HG03378 (cell line): ENCODE data around the gene ERI3.

Experiments
- ATAC-seq: cut with Tn5 transposase; IDR thresholded peaks from one replicate; pipeline ENCODE4 v1.9.1; 2021; ENCODE audit warnings: mild to moderate bottlenecking, moderate library complexity; ENCODE audit not compliant: unreplicated experiment

ERI3 gene

GRCh38 chr1:44239961-44240371 is 115.1 kb downstream of the ERI3 start:
- no peak for ATAC-seq

GRCh38 chr1:44239331-44239960 is 115.6 kb downstream of the ERI3 start:
- ATAC-seq: no peak

GRCh38 chr1:44238660-44239059 is 116.4 kb downstream of the ERI3 start:
- no peak for ATAC-seq

- ATAC-seq: no peak
These were observed 117.2 kb downstream of the ERI3 start for GRCh38 chr1:44237721-44238457.

- no peak for ATAC-seq
These were observed 118.4 kb downstream of the ERI3 start for GRCh38 chr1:44236490-44237272.

- ATAC-seq: no peak
These were observed 119.2 kb downstream of the ERI3 start for GRCh38 chr1:44235808-44236207.

GRCh38 chr1:44233593-44233992 is 121.5 kb downstream of the ERI3 start:
- no peak for ATAC-seq

- no peak for ATAC-seq
These were observed 124.3 kb downstream of the ERI3 start for GRCh38 chr1:44230796-44231195.

- ATAC-seq: no peak
These were observed 125.5 kb downstream of the ERI3 start for GRCh38 chr1:44229435-44230167.

- no peak for ATAC-seq
These were observed 126.8 kb downstream of the ERI3 start for GRCh38 chr1:44228218-44228617.

GRCh38 chr1:44227211-44227610 is 127.8 kb downstream of the ERI3 start:
- ATAC-seq: no peak

GRCh38 chr1:44225761-44226160 is 129.3 kb downstream of the ERI3 start:
- ATAC-seq: no peak

- ATAC-seq: no peak
These were observed 131.9 kb downstream of the ERI3 start for GRCh38 chr1:44223187-44223610.

- no peak for ATAC-seq
These were observed 132.5 kb downstream of the ERI3 start for GRCh38 chr1:44222397-44223186.

- ATAC-seq: no peak
These were observed 133.3 kb downstream of the ERI3 start for GRCh38 chr1:44221769-44222168.

GRCh38 chr1:44220755-44221154 is 134.3 kb downstream of the ERI3 start:
- no peak for ATAC-seq

- ATAC-seq: no peak
These were observed 134.9 kb downstream of the ERI3 start for GRCh38 chr1:44220001-44220751.

- ATAC-seq: no peak
These were observed 135.8 kb downstream of the ERI3 start for GRCh38 chr1:44219301-44219626.

GRCh38 chr1:44218503-44219300 is 136.4 kb downstream of the ERI3 start:
- no peak for ATAC-seq
